GM21515 (cell line): Measurements from ENCODE around the gene OLIG1.

Experiments
- ATAC-seq: cut with Tn5 transposase; IDR thresholded peaks from one replicate; pipeline ENCODE4 v1.9.1; 2021; ENCODE audit not compliant: unreplicated experiment

The OLIG1 gene

GRCh38 chr21:33030633-33031032, 39.3 kb upstream of the OLIG1 start:
- no peak for ATAC-seq

- ATAC-seq, result no peak
These were observed 38.6 kb upstream of the OLIG1 start for GRCh38 chr21:33031152-33031911.

GRCh38 chr21:33032434-33033047, 37.4 kb upstream of the OLIG1 start:
- ATAC-seq, result no peak

- no peak for ATAC-seq
These were observed 36.6 kb upstream of the OLIG1 start for GRCh38 chr21:33033094-33033951.

- ATAC-seq, result no peak
These were observed 36.0 kb upstream of the OLIG1 start for GRCh38 chr21:33033961-33034413.

GRCh38 chr21:33035147-33035546, 34.8 kb upstream of the OLIG1 start:
- ATAC-seq, result no peak

- ATAC-seq, result no peak
These were observed 33.3 kb upstream of the OLIG1 start for GRCh38 chr21:33036430-33037162.

- no peak for ATAC-seq
These were observed 32.4 kb upstream of the OLIG1 start for GRCh38 chr21:33037501-33037900.

GRCh38 chr21:33039536-33039935, 30.4 kb upstream of the OLIG1 start:
- ATAC-seq, result no peak

- ATAC-seq, result no peak
These were observed 29.7 kb upstream of the OLIG1 start for GRCh38 chr21:33040215-33040614.

GRCh38 chr21:33041981-33042380, 28.0 kb upstream of the OLIG1 start:
- ATAC-seq, result no peak

- ATAC-seq, result no peak
These were observed 27.1 kb upstream of the OLIG1 start for GRCh38 chr21:33042812-33043211.

- ATAC-seq, result no peak
These were observed 23.5 kb upstream of the OLIG1 start for GRCh38 chr21:33046455-33046854.

GRCh38 chr21:33047231-33047630, 22.7 kb upstream of the OLIG1 start:
- ATAC-seq, result no peak

GRCh38 chr21:33051925-33052324, 18.0 kb upstream of the OLIG1 start:
- ATAC-seq, result no peak

- ATAC-seq, result no peak
These were observed 16.0 kb upstream of the OLIG1 start for GRCh38 chr21:33053951-33054350.

GRCh38 chr21:33055991-33056390, 13.9 kb upstream of the OLIG1 start:
- no peak for ATAC-seq

- no peak for ATAC-seq
These were observed 12.5 kb upstream of the OLIG1 start for GRCh38 chr21:33057385-33057940.

- ATAC-seq, result no peak
These were observed 11.4 kb upstream of the OLIG1 start for GRCh38 chr21:33058527-33058926.

GRCh38 chr21:33058957-33059356, 11.0 kb upstream of the OLIG1 start:
- ATAC-seq, result no peak

- no peak for ATAC-seq
These were observed 10.5 kb upstream of the OLIG1 start for GRCh38 chr21:33059380-33059841.
